ENCODE measurements around the gene ITGAV. TPM values are rescaled to one million over a fixed set of nuclear protein-coding genes. Genes with fewer than 3 reads are reported as not detected.

The ITGAV gene
- total and polyA plus RNA-seq, 2 donors from 2014 or later = 26.3 to 99.0 TPM

- H3K27me3 ChIP-seq (ENCODE audit: control insufficient read depth, insufficient read depth, low read length) = no peaks in the 10 kb centered on the region
- H3K4me1 ChIP-seq (ENCODE audit: control insufficient read depth in 2 of 3, insufficient read depth in 2 of 3, low read depth in 1 of 3, low read length in 3 of 3) = peaks cover 0 to 1% (median 0%) of the 10 kb centered on the region in 3 donors
- DNase-seq (no peak), FAIRE-seq (no peak)
- intact Hi-C loops (cut with DNase I) = no loop called here
- no peaks in the 10 kb centered on the region for H3K9me3 ChIP-seq (ENCODE audit: control insufficient read depth in 2 of 3, insufficient read depth in 1 of 3, low read length in 3 of 3)
- TF ChIP-seq, protein P1, sequence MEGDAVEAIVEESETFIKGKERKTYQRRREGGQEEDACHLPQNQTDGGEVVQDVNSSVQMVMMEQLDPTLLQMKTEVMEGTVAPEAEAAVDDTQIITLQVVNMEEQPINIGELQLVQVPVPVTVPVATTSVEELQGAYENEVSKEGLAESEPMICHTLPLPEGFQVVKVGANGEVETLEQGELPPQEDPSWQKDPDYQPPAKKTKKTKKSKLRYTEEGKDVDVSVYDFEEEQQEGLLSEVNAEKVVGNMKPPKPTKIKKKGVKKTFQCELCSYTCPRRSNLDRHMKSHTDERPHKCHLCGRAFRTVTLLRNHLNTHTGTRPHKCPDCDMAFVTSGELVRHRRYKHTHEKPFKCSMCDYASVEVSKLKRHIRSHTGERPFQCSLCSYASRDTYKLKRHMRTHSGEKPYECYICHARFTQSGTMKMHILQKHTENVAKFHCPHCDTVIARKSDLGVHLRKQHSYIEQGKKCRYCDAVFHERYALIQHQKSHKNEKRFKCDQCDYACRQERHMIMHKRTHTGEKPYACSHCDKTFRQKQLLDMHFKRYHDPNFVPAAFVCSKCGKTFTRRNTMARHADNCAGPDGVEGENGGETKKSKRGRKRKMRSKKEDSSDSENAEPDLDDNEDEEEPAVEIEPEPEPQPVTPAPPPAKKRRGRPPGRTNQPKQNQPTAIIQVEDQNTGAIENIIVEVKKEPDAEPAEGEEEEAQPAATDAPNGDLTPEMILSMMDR (IDR thresholded peaks at IDR 0.05; ENCODE audit: borderline replicate concordance, extremely low read depth, insufficient read depth) = no peak
- no peaks in the 10 kb centered on the region for H3K36me3 ChIP-seq (ENCODE audit: control insufficient read depth in 2 of 3, insufficient read depth in 3 of 3, low read length in 3 of 3)
- no peak overlapping the region for H3K27ac ChIP-seq (ENCODE audit: low read depth in 2 of 2, low read length in 2 of 2)
- no peak overlapping the region for H3K9ac ChIP-seq (ENCODE audit: low read length in 3 of 3)
- H3K4me3 ChIP-seq (ENCODE audit: low read length in 3 of 3) = no peak overlapping the region
Observed at GRCh38 chr2:186612555-186613440, 22.9 kb downstream of the ITGAV start.

- Histone ChIP-seq H3K36me3 (ENCODE audit: control insufficient read depth in 2 of 3, insufficient read depth in 3 of 3, low read length in 3 of 3) (no peaks in the 10 kb centered on the region), H3K4me3 (ENCODE audit: low read length in 3 of 3) (no peak overlapping the region), H3K27ac (ENCODE audit: low read depth in 2 of 2, low read length in 2 of 2) (no peak overlapping the region), H3K27me3 (ENCODE audit: control insufficient read depth, insufficient read depth, low read length) (no peaks in the 10 kb centered on the region), H3K4me1 (ENCODE audit: control insufficient read depth in 2 of 3, insufficient read depth in 2 of 3, low read depth in 1 of 3, low read length in 3 of 3) (peaks cover 0 to 3% (median 0%) of the 10 kb centered on the region in 3 donors), H3K9me3 (ENCODE audit: control insufficient read depth in 2 of 3, insufficient read depth in 1 of 3, low read length in 3 of 3) (no peaks in the 10 kb centered on the region), H3K9ac (ENCODE audit: low read length in 3 of 3) (no peak overlapping the region)
- intact Hi-C loops (cut with DNase I) = no loop called here
- FAIRE-seq = no peak
- DNase-seq = no peak
- TF ChIP-seq, protein P1 (IDR thresholded peaks at IDR 0.05; ENCODE audit: borderline replicate concordance, extremely low read depth, insufficient read depth) = no peak
Observed at GRCh38 chr2:186614373-186614772, 24.5 kb downstream of the ITGAV start.

- Histone ChIP-seq H3K9me3 (ENCODE audit: control insufficient read depth in 2 of 3, insufficient read depth in 1 of 3, low read length in 3 of 3) (no peaks in the 10 kb centered on the region), H3K27me3 (ENCODE audit: control insufficient read depth, insufficient read depth, low read length) (no peaks in the 10 kb centered on the region), H3K27ac (ENCODE audit: low read depth in 2 of 2, low read length in 2 of 2) (no peak overlapping the region), H3K4me3 (ENCODE audit: low read length in 3 of 3) (no peak overlapping the region), H3K9ac (ENCODE audit: low read length in 3 of 3) (no peak overlapping the region), H3K36me3 (ENCODE audit: control insufficient read depth in 2 of 3, insufficient read depth in 3 of 3, low read length in 3 of 3) (no peaks in the 10 kb centered on the region), H3K4me1 (ENCODE audit: control insufficient read depth in 2 of 3, insufficient read depth in 2 of 3, low read depth in 1 of 3, low read length in 3 of 3) (peaks cover 0 to 3% (median 0%) of the 10 kb centered on the region in 3 donors)
- DNase-seq (no peak), FAIRE-seq (no peak)
- TF ChIP-seq, protein P1 (IDR thresholded peaks at IDR 0.05; ENCODE audit: borderline replicate concordance, extremely low read depth, insufficient read depth) = no peak
- intact Hi-C loops (cut with DNase I) = no loop called here
Observed at GRCh38 chr2:186617148-186617547, 27.3 kb downstream of the ITGAV start.

Data from kidney (tissue), 14 donors.